ENCODE data around the gene NOTCH3.

NOTCH3 gene

GRCh38 chr19:15120135-15121026, 80.4 kb downstream of the NOTCH3 start:
- no peaks in the 10 kb centered on the region for H3K27me3 ChIP-seq (replicated peaks; ENCODE audit: control insufficient read depth, insufficient read depth, low read length)
- DNase-seq (ENCODE audit: extremely low read depth, insufficient read length) = no peak
- no peak overlapping the region for H3K4me3 ChIP-seq (replicated peaks; ENCODE audit: low read depth, low read length)
- no peak for TF ChIP-seq CTCF (IDR thresholded peaks at IDR 0.05; ENCODE audit: insufficient read depth, low read length, poor library complexity, severe bottlenecking)
- H3K36me3 ChIP-seq (ENCODE audit: control insufficient read depth, insufficient read depth, low read length) = peaks cover 25% of the 10 kb centered on the region

GRCh38 chr19:15118789-15119494, 81.9 kb downstream of the NOTCH3 start:
- DNase-seq (ENCODE audit: extremely low read depth, insufficient read length) = no peak
- Histone ChIP-seq H3K36me3 (ENCODE audit: control insufficient read depth, insufficient read depth, low read length) (peaks cover 25% of the 10 kb centered on the region), H3K27me3 (replicated peaks; ENCODE audit: control insufficient read depth, insufficient read depth, low read length) (no peaks in the 10 kb centered on the region), H3K4me3 (replicated peaks; ENCODE audit: low read depth, low read length) (no peak overlapping the region)
- TF ChIP-seq CTCF (IDR thresholded peaks at IDR 0.05; ENCODE audit: insufficient read depth, low read length, poor library complexity, severe bottlenecking) = no peak

- TF ChIP-seq CTCF (IDR thresholded peaks at IDR 0.05; ENCODE audit: insufficient read depth, low read length, poor library complexity, severe bottlenecking) = no peak
- Histone ChIP-seq H3K36me3 (ENCODE audit: control insufficient read depth, insufficient read depth, low read length) (peaks cover 25% of the 10 kb centered on the region), H3K4me3 (replicated peaks; ENCODE audit: low read depth, low read length) (no peak overlapping the region), H3K27me3 (replicated peaks; ENCODE audit: control insufficient read depth, insufficient read depth, low read length) (no peaks in the 10 kb centered on the region)
- no peak for DNase-seq (ENCODE audit: extremely low read depth, insufficient read length)
Measured at GRCh38 chr19:15118248-15118647, 82.5 kb downstream of the NOTCH3 start.

- no peak for DNase-seq (ENCODE audit: extremely low read depth, insufficient read length)
- Histone ChIP-seq H3K27me3 (replicated peaks; ENCODE audit: control insufficient read depth, insufficient read depth, low read length) (no peaks in the 10 kb centered on the region), H3K36me3 (ENCODE audit: control insufficient read depth, insufficient read depth, low read length) (peaks cover 22% of the 10 kb centered on the region), H3K4me3 (replicated peaks; ENCODE audit: low read depth, low read length) (no peak overlapping the region)
- no peak for TF ChIP-seq CTCF (IDR thresholded peaks at IDR 0.05; ENCODE audit: insufficient read depth, low read length, poor library complexity, severe bottlenecking)
Measured at GRCh38 chr19:15116856-15117255, 83.9 kb downstream of the NOTCH3 start.

GRCh38 chr19:15115762-15116615, 84.8 kb downstream of the NOTCH3 start:
- TF ChIP-seq CTCF (IDR thresholded peaks at IDR 0.05; ENCODE audit: insufficient read depth, low read length, poor library complexity, severe bottlenecking) = no peak
- Histone ChIP-seq H3K4me3 (replicated peaks; ENCODE audit: low read depth, low read length) (no peak overlapping the region), H3K36me3 (ENCODE audit: control insufficient read depth, insufficient read depth, low read length) (peaks cover 22% of the 10 kb centered on the region), H3K27me3 (replicated peaks; ENCODE audit: control insufficient read depth, insufficient read depth, low read length) (no peaks in the 10 kb centered on the region)
- no peak for DNase-seq (ENCODE audit: extremely low read depth, insufficient read length)

All from GM06990 (cell line).